NCI-H2171 treated with DMSO at 0.1 percent for 48 hours (cell line): ENCODE data around the gene TPST1.
"Not testable (repeated sequence)": the region's sequence is repeated elsewhere in the genome, so short reads cannot be mapped to it uniquely, and the experiment has no call there.

Source experiments
- DNase-seq: peaks from one replicate; lab custom pipeline; 2025; lab: John Stamatoyannopoulos, UW

TPST1 gene

DNA sequence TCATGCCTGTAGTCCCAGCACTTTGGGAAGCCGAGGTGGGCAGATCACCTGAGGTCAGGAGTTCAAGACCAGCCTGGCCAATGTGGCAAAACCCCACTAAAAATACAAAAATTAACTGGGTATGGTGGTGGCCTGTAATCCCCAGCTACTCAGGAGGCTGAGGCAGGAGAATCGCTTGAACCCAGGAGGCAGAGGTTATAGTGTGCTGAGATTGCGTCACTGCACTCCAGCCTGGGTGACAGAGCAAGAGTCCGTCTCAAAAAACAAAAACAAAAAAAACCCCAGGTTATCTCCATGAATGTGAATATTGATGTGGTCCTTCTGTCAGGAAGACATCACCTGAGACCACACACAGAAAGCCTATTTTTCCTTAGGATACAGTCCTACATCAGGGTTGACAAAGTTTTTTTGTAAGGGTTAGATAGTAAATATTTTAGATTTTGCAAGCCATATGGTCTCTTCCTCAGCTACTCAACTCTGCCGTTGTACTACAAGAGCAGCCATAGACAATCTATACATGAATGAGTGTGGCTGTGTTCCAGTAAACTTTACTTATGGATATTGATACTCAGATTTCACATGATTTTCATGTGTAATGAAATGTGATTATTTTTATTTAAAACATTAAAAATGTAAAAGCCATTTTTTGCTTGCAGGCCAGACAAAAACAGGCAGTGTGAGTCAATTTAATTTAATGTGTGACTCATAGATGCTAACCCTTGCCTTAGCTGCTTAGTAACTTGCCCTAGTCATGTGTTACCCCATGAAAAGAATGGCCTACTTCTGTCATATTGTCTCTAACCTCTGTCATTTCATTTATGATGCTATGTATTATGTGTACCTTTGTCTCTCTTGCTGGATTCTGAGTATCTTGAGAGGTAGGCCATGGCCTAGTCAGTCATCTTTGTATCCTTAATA is 78.1 kb downstream of the TPST1 start:
- DNase-seq = no peak

DNA sequence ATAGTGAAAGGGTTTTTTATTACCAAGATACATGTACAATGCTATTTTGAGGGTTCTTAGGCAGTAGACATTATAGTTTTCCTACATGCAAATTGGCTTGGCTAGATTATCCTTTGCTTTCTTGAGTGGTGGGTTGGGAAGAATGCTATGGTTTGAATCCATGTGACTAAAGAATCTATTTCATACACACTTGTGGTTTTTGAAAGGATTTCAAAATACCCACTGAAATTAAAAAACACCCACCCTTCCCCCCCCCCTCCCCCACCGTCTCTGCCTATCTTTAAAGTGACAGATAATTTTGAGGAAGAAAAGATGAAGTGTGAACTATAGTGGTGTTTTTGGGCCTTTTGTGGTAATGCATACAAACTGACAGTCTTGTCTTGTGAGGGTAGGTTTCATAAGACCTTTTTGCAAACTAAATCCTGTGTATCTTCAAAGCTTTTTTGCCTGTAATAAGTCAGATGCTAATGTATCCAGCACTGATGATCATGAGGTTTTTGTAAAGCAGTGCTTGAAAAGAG is 90.9 kb downstream of the TPST1 start:
- DNase-seq = no peak

DNA sequence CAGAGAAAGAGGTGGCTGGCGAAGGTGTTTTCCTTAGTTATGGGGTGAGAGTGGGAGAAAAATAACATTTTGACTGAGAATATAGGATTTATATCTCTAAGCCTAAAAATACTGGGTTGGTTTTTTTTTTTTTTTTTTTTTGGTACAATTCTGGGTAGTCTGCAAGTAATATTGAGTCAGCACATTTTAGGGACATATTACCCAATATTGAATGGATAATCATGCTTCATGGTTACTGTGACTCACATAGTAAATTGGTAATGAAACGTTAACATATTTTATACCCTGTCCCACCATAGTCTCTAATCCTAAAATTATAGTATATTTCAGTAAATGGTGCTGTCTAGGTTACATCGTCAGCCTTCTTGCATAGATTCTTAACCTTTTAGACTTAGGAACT is 91.4 kb downstream of the TPST1 start:
- DNase-seq = no peak

DNA sequence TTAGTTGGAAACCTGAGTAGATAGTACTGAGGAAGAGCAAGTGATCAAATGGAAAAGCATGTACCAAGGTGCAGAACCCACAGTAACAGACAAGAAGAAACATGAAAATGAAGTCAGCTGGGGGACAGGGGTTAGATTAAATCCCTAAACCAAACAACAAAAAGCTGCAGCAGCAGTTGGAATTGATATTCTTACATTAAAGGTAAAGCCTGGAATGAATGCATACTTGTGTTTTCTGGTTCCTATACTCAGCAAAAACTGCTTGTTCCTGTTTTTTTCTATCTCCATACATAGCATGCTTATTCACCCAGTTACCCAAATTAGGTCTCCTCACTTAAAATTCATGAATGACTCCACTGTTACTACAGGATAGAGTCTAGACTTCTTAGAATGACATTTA is 92.4 kb downstream of the TPST1 start:
- DNase-seq = no peak

DNA sequence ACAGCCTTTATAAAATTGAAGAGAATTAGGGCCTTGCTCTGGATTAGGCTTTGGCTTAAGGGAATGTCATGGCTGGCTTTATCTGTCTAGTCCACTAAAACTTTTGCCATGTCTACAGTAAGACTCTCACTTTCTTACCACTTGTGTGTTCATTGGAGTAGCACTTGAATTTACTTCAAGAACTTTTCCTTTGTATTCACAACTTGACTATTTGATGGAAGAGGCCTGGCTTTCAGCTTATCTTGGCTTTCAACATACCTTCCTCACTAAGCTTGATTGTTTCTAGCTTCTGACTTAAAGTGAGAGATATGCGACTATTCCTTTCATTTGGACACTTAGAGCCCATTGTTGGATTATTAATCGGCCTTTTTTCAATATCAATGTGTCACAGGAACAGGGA is 96.1 kb downstream of the TPST1 start:
- DNase-seq = no peak

DNA sequence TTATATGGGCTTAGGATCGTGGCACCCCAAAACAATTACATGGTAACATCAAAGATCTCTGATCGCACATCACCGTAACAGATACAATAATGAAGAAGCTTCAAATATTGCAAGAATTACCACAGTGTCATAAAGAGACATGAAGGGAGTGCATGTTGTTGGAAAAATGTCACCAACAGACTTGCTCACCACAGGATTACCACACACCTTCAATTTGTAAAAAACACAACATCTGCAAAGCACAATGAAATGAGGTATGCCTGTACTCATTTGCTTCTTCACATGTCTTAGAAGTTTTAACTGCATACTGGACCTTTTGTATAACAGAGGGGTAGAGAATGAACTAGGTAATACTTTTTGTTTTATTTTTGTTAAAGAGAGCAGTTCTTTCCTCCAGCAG is 96.6 kb downstream of the TPST1 start:
- DNase-seq = no peak

DNA sequence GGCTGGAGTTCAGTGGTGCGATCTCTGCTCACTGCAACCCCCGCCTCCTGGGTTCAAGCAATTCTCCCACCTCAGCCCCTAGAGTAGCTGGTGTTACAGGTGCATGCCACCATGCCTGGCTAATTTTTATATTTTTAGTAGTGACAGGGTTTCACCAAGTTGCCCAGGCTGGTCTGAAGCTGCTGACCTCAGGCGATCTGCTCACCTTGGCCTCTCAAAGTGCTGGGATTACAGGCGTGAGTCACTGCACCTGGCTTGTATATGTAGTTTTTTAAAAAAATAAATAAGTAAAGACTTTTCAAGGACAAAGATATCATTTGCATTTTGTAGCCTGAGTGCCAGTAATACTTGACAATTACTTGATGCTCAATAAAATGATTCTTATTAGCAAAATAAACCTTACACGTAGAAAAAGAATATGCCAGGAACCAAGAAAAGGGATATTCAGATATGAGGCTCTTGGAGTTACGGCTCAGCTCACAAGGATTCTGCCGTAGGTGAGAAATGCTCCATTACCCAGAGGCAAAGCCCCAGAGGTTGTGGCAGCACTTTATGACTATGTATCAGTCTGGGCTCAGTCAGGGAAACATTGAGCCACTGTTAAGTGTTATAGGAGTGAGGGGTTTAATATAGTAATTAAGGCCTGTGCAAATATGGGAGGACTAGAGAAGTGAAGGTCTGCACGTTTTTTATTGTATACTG is 98.5 kb downstream of the TPST1 start:
- DNase-seq = no peak

DNA sequence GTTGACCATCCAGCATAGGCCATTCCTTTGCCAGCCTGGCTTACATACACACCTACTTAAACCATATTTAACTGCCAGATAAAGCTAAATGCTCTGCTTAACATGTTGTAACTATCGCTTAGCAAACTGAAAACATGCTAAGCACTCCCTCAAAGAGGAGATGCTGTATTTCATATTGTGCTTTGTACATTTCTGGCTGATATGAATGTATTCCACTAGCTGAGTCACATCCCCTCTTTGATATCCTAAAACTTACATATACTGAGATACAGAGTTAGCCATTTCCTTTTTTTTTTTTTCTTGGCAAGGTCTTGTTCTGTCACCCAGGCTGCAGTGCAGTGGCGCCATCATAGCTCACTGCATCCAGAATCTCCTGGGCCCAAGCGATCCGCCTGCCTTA is 99.4 kb downstream of the TPST1 start:
- DNase-seq = no peak

DNA sequence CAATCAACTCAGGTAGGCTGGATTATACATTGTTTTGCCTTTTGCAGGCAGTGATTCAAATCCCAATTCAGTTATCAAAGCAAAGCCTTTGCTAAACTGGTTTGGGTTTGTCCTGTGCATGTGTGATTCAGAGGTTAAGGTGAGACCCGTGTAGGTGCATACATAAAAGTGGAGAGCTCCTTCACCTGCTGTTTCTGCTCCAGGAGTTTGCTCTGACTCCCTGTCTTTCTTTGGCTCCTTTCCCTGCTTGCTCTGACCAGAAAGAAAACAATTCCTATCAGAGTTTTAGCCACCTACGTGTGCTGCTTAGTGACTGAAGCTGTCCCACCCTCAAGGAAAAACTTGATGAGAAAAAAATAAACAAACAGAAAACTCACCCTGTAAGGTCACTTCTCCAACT is 101.1 kb downstream of the TPST1 start:
- DNase-seq = no peak

DNA sequence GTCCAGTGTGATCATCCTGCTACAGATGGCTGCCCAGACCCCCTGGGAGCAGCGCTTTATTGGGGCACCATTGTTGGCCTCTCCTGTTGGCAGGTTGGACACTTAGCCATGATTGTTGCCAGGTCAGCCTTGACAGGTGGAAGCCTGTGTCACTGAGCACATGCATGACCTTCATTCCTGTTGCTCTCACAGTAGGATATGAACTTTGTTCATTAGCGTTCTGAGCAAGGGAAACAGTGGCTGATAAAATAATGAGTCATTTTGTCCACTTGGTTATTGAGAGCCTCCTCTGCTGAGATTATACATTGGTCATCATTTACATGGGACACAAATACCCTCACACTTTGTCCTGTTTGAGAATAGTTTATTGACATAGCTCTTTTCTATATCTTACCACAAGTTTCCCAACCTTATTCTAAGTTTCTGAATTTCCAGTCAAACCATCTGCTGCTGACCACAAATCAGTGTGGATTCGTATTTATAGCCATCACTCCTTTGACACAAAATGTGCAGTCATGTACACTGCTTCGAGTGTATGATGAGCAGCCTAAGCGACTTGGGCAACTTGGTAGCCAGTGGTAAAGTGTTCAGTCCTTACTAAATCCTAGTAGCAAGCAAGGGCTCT is 102.6 kb downstream of the TPST1 start:
- no peak for DNase-seq

DNA sequence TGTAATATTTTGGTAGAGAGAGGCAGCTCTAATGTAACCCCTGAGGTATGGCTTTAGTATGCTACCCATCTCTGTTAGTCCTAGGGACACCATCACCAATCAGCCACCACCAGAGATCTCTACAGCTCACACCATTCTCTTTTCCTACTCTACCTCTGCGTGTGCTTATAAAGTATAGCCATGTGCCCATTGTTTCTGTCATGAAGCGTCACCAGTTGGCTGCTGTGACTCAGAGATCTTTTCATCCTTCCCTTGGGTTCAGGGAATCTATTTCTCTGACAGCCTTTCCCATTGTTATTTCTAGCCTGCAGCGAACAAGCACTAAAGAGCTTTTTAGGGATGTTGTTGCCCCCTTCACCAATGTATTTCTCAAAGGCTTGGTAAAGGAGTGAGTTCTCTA is 103.3 kb downstream of the TPST1 start:
- DNase-seq = no peak

DNA sequence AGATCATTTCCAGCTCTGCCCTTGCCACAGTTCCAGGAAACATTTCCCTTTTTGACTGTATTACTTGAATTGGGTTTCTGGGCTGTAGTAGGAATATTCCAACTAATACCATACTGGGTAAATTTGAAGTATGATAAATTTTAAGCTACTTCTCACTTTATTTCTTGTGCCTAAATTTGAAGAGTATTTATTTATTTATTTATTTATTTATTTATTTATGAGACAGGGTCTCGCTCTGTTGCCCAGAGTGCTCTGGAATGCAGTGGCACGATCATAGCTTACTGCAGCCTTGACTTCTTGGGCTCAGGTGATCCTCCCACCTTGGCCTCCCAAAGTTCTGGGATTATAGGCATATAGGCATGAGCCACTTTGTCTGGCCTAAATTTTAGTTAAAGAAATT is 105.5 kb downstream of the TPST1 start:
- DNase-seq = no peak

DNA sequence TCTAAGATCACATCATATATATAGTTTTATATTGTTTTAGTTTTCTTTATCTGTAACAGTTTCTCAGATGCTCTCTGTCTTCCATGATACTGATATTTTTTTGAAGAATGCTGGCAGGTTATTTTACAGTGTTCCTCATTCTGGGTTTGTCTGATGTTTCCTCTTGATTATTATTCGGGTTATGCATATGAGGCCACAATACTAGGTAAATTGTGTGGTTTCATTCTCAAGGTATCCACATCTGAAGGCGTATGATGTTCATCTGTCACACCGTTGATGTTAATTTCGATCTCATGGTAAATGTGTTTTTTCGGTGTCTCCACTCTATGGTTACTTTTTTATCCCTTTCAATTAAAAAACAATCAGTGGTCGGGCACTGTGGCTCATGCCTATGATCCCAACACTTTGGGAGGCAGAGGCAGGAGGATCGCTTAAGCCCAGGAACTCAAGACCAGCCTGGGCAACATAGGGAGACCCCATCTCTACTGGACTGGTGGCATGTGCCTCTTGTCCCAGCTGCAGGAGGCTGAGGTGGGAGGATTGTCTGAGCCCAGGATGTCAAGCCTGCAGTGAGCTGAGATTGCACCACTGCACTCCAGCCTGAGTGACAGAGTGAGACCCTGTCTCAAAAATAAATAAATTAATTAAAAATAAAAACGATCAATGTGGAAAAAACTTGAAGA is 108.9 kb downstream of the TPST1 start:
- no peak for DNase-seq

DNA sequence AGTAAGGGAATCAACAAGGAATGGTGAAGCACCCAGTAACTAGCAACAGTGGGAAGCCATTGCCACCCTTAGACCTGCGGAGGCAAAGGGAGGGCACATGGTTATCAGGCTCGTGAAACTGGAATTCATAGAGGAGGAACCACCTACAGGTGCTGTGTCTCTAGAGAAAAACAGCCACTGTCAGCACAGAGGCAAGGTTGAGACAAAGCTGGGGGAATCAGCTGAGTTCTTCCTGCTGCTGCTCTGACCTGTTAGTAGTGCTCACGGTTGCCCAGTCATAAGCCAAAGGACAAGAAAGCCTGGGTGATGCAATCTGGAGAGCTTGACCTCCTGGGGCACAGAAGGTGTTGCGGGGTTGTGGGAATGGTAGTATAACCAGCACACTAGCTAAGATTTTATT is 110.1 kb downstream of the TPST1 start:
- no peak for DNase-seq

DNA sequence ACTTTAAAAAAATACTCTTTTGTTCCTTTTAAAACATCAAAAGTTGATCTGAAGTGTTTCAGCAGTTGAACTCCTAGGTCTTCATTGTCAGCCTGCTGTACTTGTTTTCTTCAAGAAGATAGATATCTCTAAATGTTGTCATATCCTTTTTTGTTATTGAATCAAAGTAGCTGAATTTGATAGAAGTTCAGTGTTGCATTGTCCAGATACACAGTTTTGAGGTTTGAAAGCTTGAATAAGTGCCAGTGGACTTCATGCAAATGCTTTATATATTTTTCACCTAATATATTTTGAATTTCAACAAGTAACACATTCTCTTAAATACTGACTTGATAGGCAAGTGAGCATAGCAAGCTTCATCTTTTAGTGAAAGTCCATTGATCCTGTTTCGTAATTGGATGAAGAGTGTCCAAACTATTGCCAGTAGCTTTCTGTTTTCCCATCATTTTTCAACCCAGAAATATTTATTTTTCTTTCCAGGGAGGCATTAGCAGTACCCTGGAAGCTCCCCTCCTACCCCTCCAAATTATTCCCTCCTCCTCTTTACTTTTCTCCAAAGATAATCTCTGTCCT is 114.4 kb downstream of the TPST1 start:
- no peak for DNase-seq

DNA sequence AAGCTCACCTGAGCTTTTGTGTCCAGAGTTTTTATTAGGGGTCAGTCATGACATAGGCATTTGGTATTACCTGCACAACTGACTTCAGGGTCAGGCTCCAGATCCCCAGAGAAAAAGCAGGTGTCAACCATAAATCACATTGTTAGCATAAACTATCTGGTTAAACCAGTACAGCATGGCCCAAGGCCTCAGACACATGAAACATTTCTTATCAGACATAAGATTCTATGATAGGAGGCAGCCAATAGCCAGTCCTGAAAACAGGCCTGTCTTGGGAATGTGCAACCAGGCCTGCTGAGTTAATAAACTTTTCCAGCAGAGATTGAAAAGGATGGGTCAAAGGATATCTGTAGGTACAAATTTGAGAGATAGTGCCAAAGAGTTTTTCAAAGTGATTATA is 116.1 kb downstream of the TPST1 start:
- no peak for DNase-seq

DNA sequence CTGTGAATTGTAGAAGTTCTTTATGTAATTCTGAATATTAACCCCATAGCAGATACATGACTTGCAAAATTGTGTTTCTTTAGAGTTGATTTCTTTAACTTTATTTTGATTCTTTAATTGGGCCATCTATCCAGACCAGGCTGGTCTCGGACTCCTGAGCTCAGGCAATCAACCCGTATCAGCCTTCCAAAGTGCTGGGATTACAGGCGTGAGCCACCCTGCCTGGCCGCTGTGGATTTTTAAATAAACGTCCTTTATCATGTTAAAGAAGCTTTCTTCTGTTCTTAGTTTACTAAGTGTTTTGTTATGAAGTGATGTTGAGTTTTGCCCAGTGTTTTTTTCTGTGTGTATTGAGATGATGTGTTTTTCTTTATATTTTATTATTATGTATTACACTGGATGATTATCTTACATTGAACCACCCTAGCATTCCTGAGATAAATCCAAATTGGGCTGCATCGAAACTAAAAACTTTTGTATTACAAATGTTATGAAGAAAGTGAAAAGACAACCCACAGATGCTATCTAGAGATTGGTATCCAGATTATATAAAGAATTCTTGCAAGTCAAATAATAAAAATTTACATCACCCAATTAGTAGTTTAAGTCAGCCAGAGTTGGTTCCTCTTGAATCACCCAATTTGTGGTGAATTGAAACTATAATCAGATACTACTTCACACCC is 118.1 kb downstream of the TPST1 start:
- DNase-seq = no peak

DNA sequence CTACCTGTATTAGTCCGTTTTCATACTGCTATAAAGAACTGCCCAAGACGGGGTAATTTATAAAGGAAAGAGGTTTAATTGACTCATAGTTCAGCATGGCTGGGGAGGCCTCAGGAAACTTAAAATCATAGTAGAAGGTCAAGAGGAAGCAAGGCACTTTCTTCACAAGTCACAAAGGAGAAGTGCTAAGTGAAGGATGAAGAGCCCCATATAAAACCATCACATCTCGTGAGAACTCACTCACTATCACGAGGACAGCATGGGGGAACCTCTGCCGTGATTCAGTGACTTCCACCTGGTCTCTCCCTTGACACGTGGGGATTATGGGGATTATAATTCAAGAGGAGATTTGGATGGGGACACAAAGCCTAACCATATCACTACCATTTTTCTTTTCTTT is 119.9 kb downstream of the TPST1 start:
- not testable (repeated sequence) for DNase-seq

DNA sequence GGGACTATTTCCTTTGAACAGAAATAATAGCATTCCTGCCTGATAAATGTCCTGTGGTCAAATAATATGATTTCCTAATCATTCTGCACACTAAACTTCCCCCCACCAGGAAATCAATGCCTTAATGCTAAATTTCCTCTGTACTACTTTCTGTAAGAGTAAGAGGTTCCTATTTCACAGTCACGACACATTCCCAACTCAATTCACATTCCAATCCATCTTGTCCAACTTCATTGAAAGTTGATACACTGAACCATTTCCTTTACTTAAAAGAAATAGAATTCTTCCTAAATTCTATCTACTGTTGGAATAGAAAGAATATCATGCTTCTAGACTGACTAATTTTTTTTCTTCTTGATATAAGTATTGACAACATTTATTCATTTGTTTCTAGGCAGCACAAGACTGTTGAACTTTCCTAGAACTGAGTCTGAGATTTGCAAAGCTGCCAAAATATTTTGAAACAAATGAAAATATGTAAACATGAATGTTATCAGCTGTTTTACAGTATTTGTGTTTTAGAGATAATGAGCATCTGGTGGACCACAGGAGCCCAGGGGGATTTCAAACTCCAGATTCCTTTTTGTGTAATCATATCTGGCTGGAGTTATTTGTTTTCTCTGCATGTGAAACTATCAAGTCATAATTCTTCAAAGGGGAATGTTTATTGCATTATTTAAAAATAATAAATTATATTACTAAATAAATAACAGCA is 121.5 kb downstream of the TPST1 start:
- DNase-seq = peak; percentile 8

DNA sequence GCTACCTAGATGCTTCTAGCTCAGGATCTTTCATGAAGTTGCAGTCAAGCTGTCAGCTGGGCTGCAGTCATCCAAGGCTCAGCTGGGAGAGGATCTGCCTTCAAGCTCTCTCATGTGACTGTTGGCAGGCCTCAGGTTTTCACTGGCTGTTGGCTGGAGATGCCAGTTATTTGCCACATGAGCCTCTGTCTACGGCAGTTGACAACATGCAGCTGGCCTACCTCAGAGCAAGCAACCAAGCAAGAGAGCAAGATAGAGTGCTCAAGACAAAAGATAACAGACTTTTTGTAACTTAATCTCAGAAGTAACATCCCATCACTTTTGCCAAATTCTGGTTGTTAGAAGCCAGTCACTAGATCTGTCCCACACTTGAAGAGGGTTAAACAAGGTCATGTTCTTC is 125.8 kb downstream of the TPST1 start:
- DNase-seq = peak; percentile 35

DNA sequence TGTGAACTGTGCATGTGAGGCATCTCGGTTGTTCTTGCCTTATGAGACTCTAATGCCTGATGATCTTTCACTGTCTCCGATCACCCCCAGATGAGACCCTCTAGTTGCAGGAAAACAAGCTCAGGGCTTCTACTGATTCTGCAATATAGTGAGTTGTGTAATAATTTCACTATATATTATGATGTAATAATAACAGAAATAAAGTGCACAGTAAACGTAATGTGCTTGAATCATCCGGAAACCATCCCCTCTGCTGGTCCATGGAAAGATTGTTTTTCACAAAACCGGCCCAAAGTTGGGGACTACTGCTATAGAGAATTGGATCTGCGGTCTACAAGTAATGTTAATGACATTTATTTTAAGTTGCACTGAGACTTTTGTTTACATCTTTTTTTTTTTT is 126.7 kb downstream of the TPST1 start:
- DNase-seq = no peak
